NCI-H1417 (cell line): ENCODE data around the gene KCNIP3.

Experiments
- DNase-seq, 3 experiments: peaks; one replicate each; lab custom pipeline; 2025; lab: John Stamatoyannopoulos, UW

Gene KCNIP3

GRCh38 chr2:95275151-95275515, 22.0 kb upstream of the KCNIP3 start:
- no peak for DNase-seq

GRCh38 chr2:95275601-95276243, 21.4 kb upstream of the KCNIP3 start:
- DNase-seq, result no peak

GRCh38 chr2:95276244-95276887, 20.8 kb upstream of the KCNIP3 start:
- DNase-seq, result no peak

GRCh38 chr2:95276888-95277245, 20.3 kb upstream of the KCNIP3 start:
- DNase-seq, result no peak

- DNase-seq, result no peak
Observed at GRCh38 chr2:95277246-95277906, 19.8 kb upstream of the KCNIP3 start.

GRCh38 chr2:95278051-95278471, 19.1 kb upstream of the KCNIP3 start:
- no peak for DNase-seq

GRCh38 chr2:95278637-95279225, 18.4 kb upstream of the KCNIP3 start:
- no peak for DNase-seq

GRCh38 chr2:95279435-95280035, 17.6 kb upstream of the KCNIP3 start:
- no peak for DNase-seq

- DNase-seq, result no peak
Observed at GRCh38 chr2:95281071-95281470, 16.1 kb upstream of the KCNIP3 start.

GRCh38 chr2:95281786-95282185, 15.4 kb upstream of the KCNIP3 start:
- no peak for DNase-seq

- no peak for DNase-seq
Observed at GRCh38 chr2:95282458-95282857, 14.7 kb upstream of the KCNIP3 start.

- no peak for DNase-seq
Observed at GRCh38 chr2:95283562-95283961, 13.6 kb upstream of the KCNIP3 start.

GRCh38 chr2:95284886-95285541, 12.1 kb upstream of the KCNIP3 start:
- no peak for DNase-seq

- no peak for DNase-seq
Observed at GRCh38 chr2:95285542-95285932, 11.6 kb upstream of the KCNIP3 start.

- DNase-seq, result no peak
Observed at GRCh38 chr2:95287336-95287735, 9.8 kb upstream of the KCNIP3 start.

GRCh38 chr2:95287806-95288205, 9.3 kb upstream of the KCNIP3 start:
- peak in 2 of 3 experiments; percentile 26 to 43 for DNase-seq

- peak in 1 of 3 experiments; percentile 3 for DNase-seq
Observed at GRCh38 chr2:95289253-95289652, 7.9 kb upstream of the KCNIP3 start.

- DNase-seq, result no peak
Observed at GRCh38 chr2:95291222-95291621, 5.9 kb upstream of the KCNIP3 start.

- DNase-seq, result no peak
Observed at GRCh38 chr2:95292623-95293260, 4.4 kb upstream of the KCNIP3 start.

GRCh38 chr2:95294579-95295250, 2.4 kb upstream of the KCNIP3 start:
- no peak for DNase-seq

- no peak for DNase-seq
Observed at GRCh38 chr2:95295376-95295775, 1.8 kb upstream of the KCNIP3 start.
